Measurements from ENCODE around the gene SYNPO2L.

DNA sequence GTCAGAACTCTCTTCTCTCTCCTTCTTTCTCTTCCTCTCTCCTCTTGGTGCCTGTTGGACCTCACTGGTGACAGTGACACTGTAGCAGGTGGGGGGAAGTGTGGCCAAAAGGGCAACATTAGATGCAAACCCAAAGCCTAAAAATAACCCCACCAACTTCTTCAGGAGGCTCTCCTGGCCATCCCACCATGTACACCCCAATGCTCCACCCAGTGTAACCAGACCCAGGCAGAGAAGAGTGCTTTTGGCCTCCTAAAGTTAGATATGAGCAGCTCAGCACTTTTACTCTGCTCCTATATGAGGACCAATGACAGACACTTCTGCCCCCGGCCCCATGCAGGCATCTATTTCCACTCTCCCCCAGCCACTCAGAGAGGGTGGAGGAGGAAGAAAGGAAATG, 20.0 kb downstream of the SYNPO2L start:
- TF ChIP-seq POLR2A (IDR thresholded peaks at IDR 0.05; ENCODE audit: low read depth, low read length), result no peak
- TF ChIP-seq TAF1 (IDR thresholded peaks at IDR 0.05; ENCODE audit: low read depth, low read length), result no peak
- TF ChIP-seq POLR2AphosphoS5 (IDR thresholded peaks at IDR 0.05; ENCODE audit: low read depth, low read length), result no peak
- TF ChIP-seq PAX5 (IDR thresholded peaks at IDR 0.05; ENCODE audit: insufficient read depth, low read length, severe bottlenecking), result no peak
- no peak for TF ChIP-seq SPI1 (IDR thresholded peaks at IDR 0.05; ENCODE audit: low read depth, low read length)
- TF ChIP-seq POU2F2 (IDR thresholded peaks at IDR 0.05; ENCODE audit: low read depth, low read length), result no peak

All from GM12891 (cell line).